HepG2 (cell line): ENCODE data around the gene PRR22. TPM values are rescaled to one million over a fixed set of nuclear protein-coding genes. Genes with fewer than 3 reads are reported as not detected.

Source experiments
- ATAD3A ChIP-seq: sonication (generic); formaldehyde crosslinking; IDR thresholded peaks from 2 replicates; pipeline ENCODE4 v1.4.0; 2020; ENCODE audit warnings: missing genetic modification reagents
- FOXA1 ChIP-seq, 2 experiments: fragments of 450-650 bp in 1 of 2; sonication (generic) in 1 of 2; formaldehyde crosslinking in 1 of 2; IDR thresholded peaks; 2 replicates each; pipeline versions ENCODE4 v1.4.0 to v1.6.1; 2016 to 2020; ENCODE audit warnings: missing genetic modification reagents in 1 of 2
- ISL2 ChIP-seq: sonication (generic); formaldehyde crosslinking; IDR thresholded peaks from 2 replicates; pipeline ENCODE4 v1.5.0; 2020; ENCODE audit warnings: missing genetic modification reagents
- LCORL ChIP-seq, 2 experiments: fragments of 450-650 bp in 1 of 2; sonication (generic) in 1 of 2; formaldehyde crosslinking in 1 of 2; IDR thresholded peaks; 2 replicates each; pipeline versions ENCODE4 v1.5.0 to v1.6.1; 2017 to 2020; ENCODE audit warnings: antibody characterized with exemption in 1 of 2, missing genetic modification reagents in 1 of 2
- MAX ChIP-seq: IDR thresholded peaks from 2 replicates; pipeline ENCODE4 v1.6.1; 2012; ENCODE audit warnings: inconsistent platforms
- MBNL3 ChIP-seq: fragments of 250-450 bp; sonication (Bioruptor Pico); conservative IDR thresholded peaks from 2 replicates; pipeline ENCODE4 v1.8.0; 2022; ENCODE audit warnings: mild to moderate bottlenecking, inconsistent platforms
- NCOA1 ChIP-seq: sonication (generic); formaldehyde crosslinking; IDR thresholded peaks from 2 replicates; pipeline ENCODE4 v1.9.0; 2021; ENCODE audit warnings: missing genetic modification reagents
- NFYC ChIP-seq: IDR thresholded peaks from 2 replicates; pipeline ENCODE4 v1.6.1; 2016; ENCODE audit warnings: missing genetic modification reagents, missing compliant biosample characterization
- NONO ChIP-seq, 2 experiments: fragments of 450-650 bp in 1 of 2; sonication (generic) in 1 of 2; formaldehyde crosslinking in 1 of 2; IDR thresholded peaks in 1 of 2; conservative IDR thresholded peaks in 1 of 2; 2 replicates each; pipeline versions ENCODE4 v1.6.1 to v1.8.0; 2017 to 2022; ENCODE audit warnings: mild to moderate bottlenecking in 1 of 2, missing genetic modification reagents in 1 of 2, moderate library complexity in 1 of 2
- ONECUT2 ChIP-seq: sonication (generic); formaldehyde crosslinking; IDR thresholded peaks from 2 replicates; pipeline ENCODE4 v1.4.0; 2020; ENCODE audit warnings: missing genetic modification reagents
- PCBP2 ChIP-seq: fragments of 200-400 bp; formaldehyde crosslinking; optimal IDR thresholded peaks from 2 replicates; pipeline ENCODE3; 2018; ENCODE audit warnings: low read length, low read depth; ENCODE audit not compliant: poor library complexity, severe bottlenecking
- SNAPC4 ChIP-seq: sonication (generic); formaldehyde crosslinking; IDR thresholded peaks from 2 replicates; pipeline ENCODE4 v1.4.0; 2020; ENCODE audit warnings: mild to moderate bottlenecking, missing genetic modification reagents
- SOX13 ChIP-seq, 3 experiments: fragments of 450-650 bp in 1 of 3; sonication (generic) in 1 of 3; formaldehyde crosslinking in 1 of 3; IDR thresholded peaks in 2 of 3; conservative IDR thresholded peaks in 1 of 3; 2 replicates each; pipeline versions ENCODE4 v1.5.0 to v1.6.1; 2016 to 2020; ENCODE audit warnings: antibody characterized with exemption in 1 of 3, mild to moderate bottlenecking in 1 of 3, missing compliant biosample characterization in 1 of 3, missing genetic modification reagents in 1 of 3, moderate library complexity in 1 of 3
- TRIM24 ChIP-seq: sonication (generic); formaldehyde crosslinking; IDR thresholded peaks from 2 replicates; pipeline ENCODE4 v1.8.0; 2022; ENCODE audit warnings: mild to moderate bottlenecking, missing genetic modification reagents
- U2AF2 ChIP-seq: fragments of 200-400 bp; formaldehyde crosslinking; IDR thresholded peaks from 2 replicates; pipeline ENCODE4 v1.6.1; 2017; ENCODE audit warnings: low read depth, mild to moderate bottlenecking, low read length
- ZBTB34 ChIP-seq: sonication (generic); formaldehyde crosslinking; IDR thresholded peaks from 2 replicates; pipeline ENCODE4 v1.8.0; 2022; ENCODE audit warnings: mild to moderate bottlenecking, missing genetic modification reagents
- ZFP41 ChIP-seq: sonication (generic); formaldehyde crosslinking; IDR thresholded peaks from 2 replicates; pipeline ENCODE4 v1.4.0; 2020; ENCODE audit warnings: mild to moderate bottlenecking, missing genetic modification reagents, borderline replicate concordance
- ZFP62 ChIP-seq: sonication (generic); formaldehyde crosslinking; IDR thresholded peaks from 2 replicates; pipeline ENCODE4 v1.4.0; 2020; ENCODE audit warnings: missing genetic modification reagents
- ZNF124 ChIP-seq: sonication (generic); formaldehyde crosslinking; IDR thresholded peaks from 2 replicates; pipeline ENCODE4 v1.4.0; 2020; ENCODE audit warnings: missing genetic modification reagents
- ZNF549 ChIP-seq: sonication (generic); formaldehyde crosslinking; IDR thresholded peaks from 2 replicates; pipeline ENCODE4 v1.5.0; 2020; ENCODE audit warnings: missing genetic modification reagents
- ZNF570 ChIP-seq: sonication (generic); formaldehyde crosslinking; IDR thresholded peaks from 2 replicates; pipeline ENCODE4 v1.4.0; 2020; ENCODE audit warnings: mild to moderate bottlenecking, missing genetic modification reagents, borderline replicate concordance
- ZNF7 ChIP-seq: IDR thresholded peaks from 2 replicates; pipeline ENCODE4 v1.6.1; 2016; ENCODE audit warnings: missing biosample characterization, missing genetic modification reagents
- ZSCAN21 ChIP-seq: sonication (generic); formaldehyde crosslinking; IDR thresholded peaks from 2 replicates; pipeline ENCODE4 v1.8.0; 2022; ENCODE audit warnings: mild to moderate bottlenecking, missing genetic modification reagents, moderate library complexity, borderline replicate concordance
- polyA plus RNA-seq, 8 experiments: library from polyadenylated mRNA; depleted of rRNA in 3 of 8; stranded (reverse) in 7 of 8; unstranded in 1 of 8; fragments of >200 nt; fragmentation: Illumina TruSeq in 4 of 8; extraction: Trizol in 4 of 8; gene quantifications; 2 replicates each; pipeline versions ENCODE4 v1.2.1 to v1.2.3, GENCODE V29; 2011 to 2016; ENCODE audit warnings: low read depth in 4 of 8, missing spikeins in 1 of 8, mixed read lengths in 1 of 8; ENCODE audit not compliant: insufficient read depth in 1 of 8
- total RNA-seq, 5 experiments: library from RNA; depleted of rRNA; stranded (reverse); fragments of >200 nt; fragmentation: Illumina TruSeq; extraction: Trizol; gene quantifications; 2 replicates each; pipeline ENCODE4 v1.2.3, GENCODE V29; 2016; ENCODE audit warnings: low read depth in 1 of 5

PRR22 gene
- total and polyA plus RNA-seq, 2 of the 13 experiments (the other 11 are each of a cell fraction or from before 2014, with no cell fraction given), result 0.84 to 2.3 TPM

GRCh38 chr19:5826531-5827341 is 42.2 kb upstream of the PRR22 start (continued):
- TF ChIP-seq SNAPC4 (CRISPR knock-in tag) (0 out of 2 replicates have a peak, but pooled peaks have one; percentile 33), MAX (peak; percentile 88), NONO (IDR thresholded peaks at IDR 0.05) (no peak), NONO (CRISPR knock-in tag; conservative IDR thresholded peaks at IDR 0.05) (peak; percentile 73), ZFP41 (CRISPR knock-in tag) (no peak), NFYC (no peak), ONECUT2 (no peak), ZNF7 (CRISPR knock-in tag) (no peak), ZFP62 (CRISPR knock-in tag) (no peak), ZNF549 (CRISPR knock-in tag) (no peak), NCOA1 (CRISPR knock-in tag) (0 out of 2 replicates have a peak, but pooled peaks have one; percentile 65), ZBTB34 (CRISPR knock-in tag) (peak; percentile 89), FOXA1 (IDR thresholded peaks at IDR 0.05) (no peak), FOXA1 (CRISPR knock-in tag; IDR thresholded peaks at IDR 0.05) (no peak), TRIM24 (CRISPR knock-in tag) (no peak), MBNL3 (CRISPR knock-in tag) (no peak), SOX13 (IDR thresholded peaks at IDR 0.05) (no peak), SOX13 (CRISPR knock-in tag; conservative IDR thresholded peaks at IDR 0.05 in 1 of 2, IDR thresholded peaks at IDR 0.05 in 1 of 2) (no peak), U2AF2 (no peak), ZNF124 (CRISPR knock-in tag) (no peak), ATAD3A (CRISPR knock-in tag) (no peak), LCORL (IDR thresholded peaks at IDR 0.05) (no peak), LCORL (CRISPR knock-in tag; IDR thresholded peaks at IDR 0.05) (peak; percentile 97), ZSCAN21 (CRISPR knock-in tag) (peak; percentile 73; the same call in 1 of the 2 replicates), ZNF570 (CRISPR knock-in tag) (no peak), ISL2 (CRISPR knock-in tag) (peak; percentile 47; the same call in 1 of the 2 replicates), PCBP2 (no peak)
